A204.1 (cell line): ENCODE results near the gene PTPRN2.

Experiments used
- FAIRE-seq: peaks from 2 replicates; lab custom pipeline; 2012; peaks lifted over from hg19 to GRCh38; lab: Jason Lieb, UNC

Gene PTPRN2

GRCh38 chr7:157615101-157615817 lies 972.4 kb downstream of the PTPRN2 start:
- FAIRE-seq = no peak

- FAIRE-seq = no peak
Observed at GRCh38 chr7:157614457-157615020, 973.1 kb downstream of the PTPRN2 start.

GRCh38 chr7:157613575-157614322 lies 973.9 kb downstream of the PTPRN2 start:
- FAIRE-seq = no peak

GRCh38 chr7:157612664-157613561 lies 974.7 kb downstream of the PTPRN2 start:
- FAIRE-seq = no peak

GRCh38 chr7:157612009-157612663 lies 975.5 kb downstream of the PTPRN2 start:
- FAIRE-seq = no peak

GRCh38 chr7:157611341-157611740 lies 976.3 kb downstream of the PTPRN2 start:
- no peak for FAIRE-seq

GRCh38 chr7:157610671-157611295 lies 976.8 kb downstream of the PTPRN2 start:
- FAIRE-seq = no peak

GRCh38 chr7:157609932-157610640 lies 977.5 kb downstream of the PTPRN2 start:
- FAIRE-seq = no peak

- no peak for FAIRE-seq
Observed at GRCh38 chr7:157609516-157609915, 978.1 kb downstream of the PTPRN2 start.

GRCh38 chr7:157607218-157607617 lies 980.4 kb downstream of the PTPRN2 start:
- no peak for FAIRE-seq

GRCh38 chr7:157606140-157606539 lies 981.5 kb downstream of the PTPRN2 start:
- no peak for FAIRE-seq

- FAIRE-seq = no peak
Observed at GRCh38 chr7:157605638-157606037, 982.0 kb downstream of the PTPRN2 start.

GRCh38 chr7:157604661-157605381 lies 982.8 kb downstream of the PTPRN2 start:
- FAIRE-seq = no peak

- no peak for FAIRE-seq
Observed at GRCh38 chr7:157603716-157604115, 983.9 kb downstream of the PTPRN2 start.

- no peak for FAIRE-seq
Observed at GRCh38 chr7:157603005-157603404, 984.6 kb downstream of the PTPRN2 start.

- FAIRE-seq = no peak
Observed at GRCh38 chr7:157602581-157602980, 985.0 kb downstream of the PTPRN2 start.

GRCh38 chr7:157602156-157602555 lies 985.5 kb downstream of the PTPRN2 start:
- FAIRE-seq = no peak

- FAIRE-seq = no peak
Observed at GRCh38 chr7:157601530-157601929, 986.1 kb downstream of the PTPRN2 start.

GRCh38 chr7:157599491-157599890 lies 988.1 kb downstream of the PTPRN2 start:
- no peak for FAIRE-seq

- FAIRE-seq = no peak
Observed at GRCh38 chr7:157597562-157597961, 990.1 kb downstream of the PTPRN2 start.
